Vagina (tissue), 2 donors: ENCODE measurements around the gene ASB10. TPM values are rescaled to one million over a fixed set of nuclear protein-coding genes. Genes with fewer than 3 reads are reported as not detected.

Experiments used
- DNase-seq, 2 donors: peaks; one replicate each; pipeline ENCODE4 v3.0.0-alpha.2; 2017; ENCODE audit errors: extremely low spot score in 2 of 2
- H3K27ac ChIP-seq: fragments of 200-600 bp; sonication (generic); one replicate; pipeline ENCODE4 v1.5.1; 2019
- H3K27me3 ChIP-seq: fragments of 200-600 bp; sonication (generic); one replicate; pipeline ENCODE4 v1.5.1; 2019
- H3K36me3 ChIP-seq, 2 donors: fragments of 200-600 bp; sonication (generic); one replicate each; pipeline ENCODE4 v1.5.1; 2017 to 2019
- H3K4me1 ChIP-seq: fragments of 200-600 bp; sonication (generic); one replicate; pipeline ENCODE4 v1.5.1; 2019
- H3K4me3 ChIP-seq, 2 donors: fragments of 200-600 bp; sonication (generic); 1 replicate in 1 of 2; 2 replicates in 1 of 2; pipeline ENCODE4 v1.5.1; 2016 to 2019
- H3K9me3 ChIP-seq: fragments of 200-600 bp; sonication (generic); one replicate; pipeline ENCODE4 v1.5.1; 2019
- CTCF ChIP-seq, 3 experiments: fragments of 450-650 bp in 2 of 3; fragments of 200-600 bp in 1 of 3; sonication (generic) in 1 of 3; IDR thresholded peaks; one replicate each; pipeline ENCODE4 v1.5.1; 2017 to 2019; ENCODE audit warnings: antibody characterized with exemption in 3 of 3, mild to moderate bottlenecking in 2 of 3, moderate library complexity in 2 of 3
- POLR2A ChIP-seq, 2 donors: fragments of 450-650 bp; IDR thresholded peaks; one replicate each; pipeline ENCODE4 v1.6.1; 2017; ENCODE audit warnings: antibody characterized with exemption in 2 of 2, mild to moderate bottlenecking in 2 of 2, moderate library complexity in 2 of 2
- POLR2AphosphoS5 ChIP-seq, 2 donors: sonication (generic); formaldehyde crosslinking; IDR thresholded peaks; one replicate each; pipeline ENCODE4 v1.9.0; 2017; ENCODE audit warnings: antibody characterized with exemption in 2 of 2, mild to moderate bottlenecking in 2 of 2, low read depth in 1 of 2; ENCODE audit not compliant: insufficient read depth in 1 of 2
- intact Hi-C: fragments of 100-400 bp; cut with DNase I; formaldehyde crosslinking; loops from one replicate; pipeline ENCODE4 v1.15.1; 2023
- total RNA-seq: library from RNA; depleted of rRNA; stranded (reverse); fragments of >200 nt; gene quantifications from one replicate; pipeline ENCODE4 v1.2.3, GENCODE V29; 2016

ASB10 gene
- total RNA-seq, 1 donor from 2014 or later, result not detected

GRCh38 chr7:151192002-151192539 is 5.0 kb upstream of the ASB10 start:
- no peaks in the 10 kb centered on the region for H3K27me3 ChIP-seq
- H3K4me1 ChIP-seq, result no peaks in the 10 kb centered on the region
- no peak overlapping the region for H3K4me3 ChIP-seq
- H3K9me3 ChIP-seq, result no peaks in the 10 kb centered on the region
- no peaks in the 10 kb centered on the region for H3K36me3 ChIP-seq
- DNase-seq, result no peak
- intact Hi-C loops, result no loop called here
- no peak overlapping the region for H3K27ac ChIP-seq
- TF ChIP-seq POLR2A (IDR thresholded peaks at IDR 0.05), result no peak
- TF ChIP-seq CTCF (IDR thresholded peaks at IDR 0.05), result no peak
- no peak for TF ChIP-seq POLR2AphosphoS5 (IDR thresholded peaks at IDR 0.05; ENCODE audit: insufficient read depth in 1 of 2, low read depth in 1 of 2)

GRCh38 chr7:151191544-151191943 is 4.5 kb upstream of the ASB10 start:
- TF ChIP-seq POLR2A (IDR thresholded peaks at IDR 0.05) (no peak), CTCF (IDR thresholded peaks at IDR 0.05) (no peak), POLR2AphosphoS5 (IDR thresholded peaks at IDR 0.05; ENCODE audit: insufficient read depth in 1 of 2, low read depth in 1 of 2) (no peak)
- H3K36me3 ChIP-seq, result no peaks in the 10 kb centered on the region
- no peak for DNase-seq
- no peak overlapping the region for H3K27ac ChIP-seq
- intact Hi-C loops, result no loop called here
- no peak overlapping the region for H3K4me3 ChIP-seq
- H3K27me3 ChIP-seq, result no peaks in the 10 kb centered on the region
- H3K9me3 ChIP-seq, result no peaks in the 10 kb centered on the region
- no peaks in the 10 kb centered on the region for H3K4me1 ChIP-seq

- Histone ChIP-seq H3K27ac (no peak overlapping the region), H3K36me3 (no peaks in the 10 kb centered on the region), H3K4me1 (no peaks in the 10 kb centered on the region), H3K27me3 (no peaks in the 10 kb centered on the region), H3K4me3 (no peak overlapping the region), H3K9me3 (no peaks in the 10 kb centered on the region)
- intact Hi-C loops, result no loop called here
- TF ChIP-seq CTCF (IDR thresholded peaks at IDR 0.05), result no peak
- TF ChIP-seq POLR2AphosphoS5 (IDR thresholded peaks at IDR 0.05; ENCODE audit: insufficient read depth in 1 of 2, low read depth in 1 of 2), result no peak
- no peak for TF ChIP-seq POLR2A (IDR thresholded peaks at IDR 0.05)
- no peak for DNase-seq
Measured at GRCh38 chr7:151189038-151189437, 2.0 kb upstream of the ASB10 start.

GRCh38 chr7:151188252-151188542 is 1.1 kb upstream of the ASB10 start:
- H3K9me3 ChIP-seq, result no peaks in the 10 kb centered on the region
- H3K27me3 ChIP-seq, result no peaks in the 10 kb centered on the region
- H3K4me3 ChIP-seq, result no peak overlapping the region
- DNase-seq, result no peak
- intact Hi-C loops, result no loop called here
- H3K36me3 ChIP-seq, result no peaks in the 10 kb centered on the region
- H3K27ac ChIP-seq, result no peak overlapping the region
- H3K4me1 ChIP-seq, result no peaks in the 10 kb centered on the region
- TF ChIP-seq POLR2A (IDR thresholded peaks at IDR 0.05) (no peak), POLR2AphosphoS5 (IDR thresholded peaks at IDR 0.05; ENCODE audit: insufficient read depth in 1 of 2, low read depth in 1 of 2) (no peak), CTCF (IDR thresholded peaks at IDR 0.05) (no peak)

GRCh38 chr7:151187409-151188251 is 580 bp upstream of the ASB10 start:
- Histone ChIP-seq H3K4me3 (no peak overlapping the region), H3K36me3 (no peaks in the 10 kb centered on the region), H3K4me1 (no peaks in the 10 kb centered on the region), H3K9me3 (no peaks in the 10 kb centered on the region), H3K27ac (no peak overlapping the region), H3K27me3 (no peaks in the 10 kb centered on the region)
- DNase-seq, result no peak
- no peak for TF ChIP-seq POLR2A (IDR thresholded peaks at IDR 0.05)
- TF ChIP-seq CTCF (IDR thresholded peaks at IDR 0.05), result no peak
- no peak for TF ChIP-seq POLR2AphosphoS5 (IDR thresholded peaks at IDR 0.05; ENCODE audit: insufficient read depth in 1 of 2, low read depth in 1 of 2)
- intact Hi-C loops, result no loop called here
